Activated T-cell treated with anti-CD3 and anti-CD28 coated beads, Interleukin-2, amount 50 U/mL, for 24 hours (primary cell): ENCODE data around the gene NPAS4.
"Not testable (repeated sequence)": the region's sequence is repeated elsewhere in the genome, so short reads cannot be mapped to it uniquely, and the experiment has no call there.

Experiments
- DNase-seq: peaks from one replicate; pipeline ENCODE4 v3.0.0-alpha.2; 2020
- H3K27ac Mint-ChIP-seq: 2 replicates; pipeline ENCODE4 v1.8.0; 2020; ENCODE audit warnings: mild to moderate bottlenecking, mixed read lengths
- H3K27me3 Mint-ChIP-seq: 2 replicates; pipeline ENCODE4 v1.8.0; 2020; ENCODE audit warnings: mixed read lengths
- H3K36me3 Mint-ChIP-seq: 2 replicates; pipeline ENCODE4 v1.8.0; 2020; ENCODE audit warnings: low read depth, mixed read lengths
- H3K4me1 Mint-ChIP-seq: 2 replicates; pipeline ENCODE4 v1.8.0; 2020; ENCODE audit warnings: low read depth, mixed read lengths
- H3K4me3 Mint-ChIP-seq: 2 replicates; pipeline ENCODE4 v1.8.0; 2020; ENCODE audit warnings: mild to moderate bottlenecking, moderate library complexity, mixed read lengths
- H3K9me3 Mint-ChIP-seq: 2 replicates; pipeline ENCODE4 v1.8.0; 2020; ENCODE audit warnings: mixed read lengths

NPAS4 gene

DNA sequence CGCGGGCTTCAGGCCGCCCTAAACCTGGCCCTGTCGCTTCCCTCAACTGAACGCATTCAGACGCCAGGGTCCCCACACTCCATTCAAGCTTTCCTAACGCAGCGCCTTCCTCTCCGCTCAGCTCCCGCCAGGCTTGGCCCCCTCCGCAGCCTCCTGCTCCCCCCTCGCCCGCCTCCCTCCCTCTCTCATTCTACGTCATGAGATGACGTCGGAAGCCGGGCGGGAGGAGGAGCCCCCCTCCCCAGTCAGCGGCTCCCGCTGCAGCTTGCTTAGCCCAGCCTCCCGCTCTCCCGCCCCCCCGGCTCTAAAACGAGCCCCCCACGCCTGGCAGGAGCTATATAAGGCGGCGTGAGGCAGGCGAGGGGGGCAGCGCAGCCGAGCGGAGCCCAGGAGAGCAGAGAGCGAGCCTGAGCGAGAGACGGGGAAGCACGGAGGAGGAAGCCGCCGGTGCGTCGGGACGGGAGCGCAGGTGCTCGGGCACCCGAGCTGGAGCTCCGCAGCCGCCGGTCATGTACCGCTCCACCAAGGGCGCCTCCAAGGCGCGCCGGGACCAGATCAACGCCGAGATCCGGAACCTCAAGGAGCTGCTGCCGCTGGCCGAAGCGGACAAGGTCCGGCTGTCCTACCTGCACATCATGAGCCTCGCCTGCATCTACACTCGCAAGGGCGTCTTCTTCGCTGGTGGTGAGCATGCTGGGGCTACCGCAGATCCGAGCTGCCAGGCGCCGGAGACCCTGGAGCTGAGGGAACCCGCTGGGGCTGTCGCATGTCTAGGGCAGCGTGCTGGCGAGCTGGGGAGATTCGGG is at the start of gene NPAS4:
TSS of gene NPAS4 (plus strand) at position 365 of the 806 bp plus-strand sequence. CDS start at position 510, 145 bp downstream.
- no peak within 1 kb of the TSS for H3K27ac Mint-ChIP-seq
- no peak for DNase-seq

DNA sequence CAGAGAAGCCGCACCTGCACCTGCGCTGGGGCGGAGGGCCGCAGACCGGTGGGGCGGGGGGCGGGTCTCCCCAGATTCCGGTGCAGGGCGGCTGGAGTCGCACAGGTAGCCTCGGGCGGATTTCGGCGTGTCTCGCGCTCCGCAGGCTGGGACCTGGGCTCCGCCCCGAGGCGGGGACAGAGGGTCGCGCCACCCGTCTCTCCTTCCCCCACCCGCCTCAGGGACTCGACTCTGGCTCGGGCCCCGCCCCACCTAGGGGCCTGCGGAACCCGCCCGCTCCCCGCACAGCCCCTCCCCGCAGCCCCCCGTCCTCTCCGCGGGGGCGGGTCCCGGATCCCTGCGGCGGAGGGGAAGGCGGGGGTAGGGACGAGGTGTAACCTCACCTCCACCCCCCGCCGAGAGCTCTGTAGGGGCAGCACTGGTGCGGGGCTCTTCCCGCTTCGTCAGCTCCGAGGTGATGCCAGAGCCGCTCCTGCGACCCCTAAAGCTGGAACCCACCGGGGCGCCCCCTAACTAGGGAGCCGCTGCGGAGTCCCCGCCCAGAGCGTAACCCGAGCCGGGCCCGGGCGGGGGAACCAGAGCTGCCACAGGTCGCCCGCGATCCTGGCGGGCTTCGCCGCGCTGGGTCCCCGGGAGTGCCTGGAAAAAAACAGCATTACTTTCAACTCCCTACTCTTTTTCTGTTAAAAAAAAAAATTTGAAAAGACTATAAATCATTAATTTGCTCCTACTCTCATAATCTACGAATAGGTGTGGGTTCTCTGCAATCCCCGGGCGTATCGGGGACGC is 49.0 kb upstream of the NPAS4 start, which contains the start of gene SLC29A2:
TSS of gene SLC29A2 (minus strand) at position 134 of the 789 bp plus-strand sequence. CDS start 169 bp downstream, outside the sequence.
- H3K4me3 Mint-ChIP-seq: peak within 1 kb of the TSS; percentile 92
- H3K4me1 Mint-ChIP-seq: peaks cover 25% of the 10 kb centered on the region
- peaks cover 38% of the 10 kb centered on the region for H3K36me3 Mint-ChIP-seq
- no peaks in the 10 kb centered on the region for H3K9me3 Mint-ChIP-seq
- DNase-seq: peak; percentile 89
- H3K27ac Mint-ChIP-seq: peak within 1 kb of the TSS; percentile 92
- no peaks in the 10 kb centered on the region for H3K27me3 Mint-ChIP-seq

More for the DNA sequence above, at the start of gene NPAS4:
- Mint-ChIP-seq H3K4me1 (peaks cover 34% of the 10 kb centered on the region), H3K36me3 (no peaks in the 10 kb centered on the region), H3K27me3 (peaks cover 50% of the 10 kb centered on the region), H3K4me3 (no peak within 1 kb of the TSS), H3K9me3 (peaks cover 2% of the 10 kb centered on the region)

DNA sequence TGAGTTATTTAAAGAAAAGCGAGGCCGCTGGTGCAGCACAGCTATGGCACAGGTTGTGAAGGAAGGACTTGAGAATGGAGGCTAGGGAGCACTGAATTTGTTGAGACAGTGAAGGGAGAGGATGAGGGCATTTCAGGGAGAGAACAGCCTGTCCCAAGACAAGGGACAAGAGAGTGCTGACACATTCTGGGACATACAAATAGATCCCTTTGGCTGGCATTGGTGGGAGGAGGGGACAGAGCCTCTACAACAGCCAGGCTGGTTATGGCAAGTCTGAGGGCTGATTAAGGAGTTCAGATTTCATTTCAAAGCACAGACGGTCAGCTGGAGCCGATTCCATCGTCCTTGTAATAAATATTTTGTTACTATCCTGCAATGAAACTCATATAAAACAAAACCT is 47.6 kb upstream of the NPAS4 start:
- H3K27ac Mint-ChIP-seq: no peak overlapping the region
- H3K4me3 Mint-ChIP-seq: no peak overlapping the region
- H3K36me3 Mint-ChIP-seq: peaks cover 24% of the 10 kb centered on the region

DNA sequence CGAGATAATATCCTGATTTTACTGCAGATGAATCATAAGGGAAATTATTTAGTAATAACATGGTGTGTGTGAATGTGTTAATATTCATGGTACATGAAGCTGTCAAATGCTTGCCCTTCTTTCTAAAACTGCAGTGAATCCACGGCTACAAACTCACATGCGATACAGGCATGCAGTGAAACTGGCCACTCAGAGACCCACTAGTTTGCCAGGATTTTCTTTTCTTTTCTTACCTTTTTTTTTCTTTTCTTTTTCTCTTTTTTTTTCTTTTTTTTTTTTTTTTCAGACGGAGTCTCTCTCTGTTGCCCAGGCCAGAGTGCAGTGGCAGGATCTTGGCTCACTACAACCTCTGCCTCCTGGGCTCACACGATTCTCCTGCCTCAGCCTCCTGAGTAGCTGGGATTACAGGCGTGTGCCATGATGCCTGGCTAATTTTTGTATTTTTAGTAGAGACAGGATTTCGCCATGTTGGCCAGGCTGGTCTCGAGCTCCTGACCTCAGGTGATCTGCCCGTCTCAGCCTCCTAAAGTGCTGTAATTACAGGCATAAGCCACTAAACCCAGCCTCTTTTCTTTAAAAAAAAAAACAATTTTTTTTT is 47.0 kb upstream of the NPAS4 start:
- peaks cover 25% of the 10 kb centered on the region for H3K4me1 Mint-ChIP-seq
- not testable (repeated sequence) for H3K27ac Mint-ChIP-seq, DNase-seq, H3K27me3 Mint-ChIP-seq, H3K9me3 Mint-ChIP-seq, H3K4me3 Mint-ChIP-seq
- H3K36me3 Mint-ChIP-seq: peaks cover 19% of the 10 kb centered on the region

More for the DNA sequence above, 47.6 kb upstream of the NPAS4 start:
- peaks cover 25% of the 10 kb centered on the region for H3K4me1 Mint-ChIP-seq
- H3K9me3 Mint-ChIP-seq: no peaks in the 10 kb centered on the region
- no peak for DNase-seq
- no peaks in the 10 kb centered on the region for H3K27me3 Mint-ChIP-seq

DNA sequence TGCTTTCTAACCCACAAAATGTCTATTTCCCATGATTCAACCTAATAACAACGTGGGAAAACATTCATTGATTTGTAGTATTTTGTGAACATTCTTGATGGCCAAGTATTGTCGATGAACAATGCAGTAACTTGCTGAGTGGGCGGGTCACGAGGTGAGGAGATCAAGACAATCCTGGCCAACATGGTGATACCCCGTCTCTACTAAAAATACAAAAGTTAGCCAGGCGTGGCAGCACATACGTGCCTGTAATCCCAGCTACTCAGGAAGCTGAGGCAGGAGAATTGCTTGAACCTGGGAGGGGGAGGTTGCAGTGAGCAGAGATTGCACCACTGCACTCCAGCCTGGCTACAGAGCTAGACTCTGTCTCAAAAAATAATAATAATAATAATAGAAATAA is 40.6 kb upstream of the NPAS4 start:
- H3K9me3 Mint-ChIP-seq, H3K27me3 Mint-ChIP-seq, H3K36me3 Mint-ChIP-seq, H3K4me3 Mint-ChIP-seq, H3K4me1 Mint-ChIP-seq, H3K27ac Mint-ChIP-seq, DNase-seq: not testable (repeated sequence)

DNA sequence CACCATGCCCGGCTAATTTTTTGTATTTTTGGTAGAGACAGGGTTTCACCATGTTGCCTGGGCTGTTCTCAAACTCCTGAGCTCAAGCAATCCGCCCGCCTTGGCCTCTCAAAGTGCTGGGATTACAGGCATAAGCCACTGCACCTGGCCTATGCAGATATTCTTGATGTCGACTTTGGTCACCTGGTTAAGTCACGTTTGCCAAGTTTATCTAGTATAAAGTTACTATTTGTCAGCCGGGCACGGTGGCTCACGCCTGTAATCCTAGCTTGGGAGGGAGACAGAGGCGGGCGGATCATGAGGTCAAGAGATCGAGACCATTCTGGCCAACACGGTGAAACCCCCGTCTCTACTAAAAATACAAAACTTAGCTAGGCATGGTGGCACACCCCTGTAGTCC is 36.5 kb upstream of the NPAS4 start:
- not testable (repeated sequence) for H3K27ac Mint-ChIP-seq, H3K9me3 Mint-ChIP-seq, H3K36me3 Mint-ChIP-seq, H3K4me1 Mint-ChIP-seq, DNase-seq, H3K4me3 Mint-ChIP-seq, H3K27me3 Mint-ChIP-seq

DNA sequence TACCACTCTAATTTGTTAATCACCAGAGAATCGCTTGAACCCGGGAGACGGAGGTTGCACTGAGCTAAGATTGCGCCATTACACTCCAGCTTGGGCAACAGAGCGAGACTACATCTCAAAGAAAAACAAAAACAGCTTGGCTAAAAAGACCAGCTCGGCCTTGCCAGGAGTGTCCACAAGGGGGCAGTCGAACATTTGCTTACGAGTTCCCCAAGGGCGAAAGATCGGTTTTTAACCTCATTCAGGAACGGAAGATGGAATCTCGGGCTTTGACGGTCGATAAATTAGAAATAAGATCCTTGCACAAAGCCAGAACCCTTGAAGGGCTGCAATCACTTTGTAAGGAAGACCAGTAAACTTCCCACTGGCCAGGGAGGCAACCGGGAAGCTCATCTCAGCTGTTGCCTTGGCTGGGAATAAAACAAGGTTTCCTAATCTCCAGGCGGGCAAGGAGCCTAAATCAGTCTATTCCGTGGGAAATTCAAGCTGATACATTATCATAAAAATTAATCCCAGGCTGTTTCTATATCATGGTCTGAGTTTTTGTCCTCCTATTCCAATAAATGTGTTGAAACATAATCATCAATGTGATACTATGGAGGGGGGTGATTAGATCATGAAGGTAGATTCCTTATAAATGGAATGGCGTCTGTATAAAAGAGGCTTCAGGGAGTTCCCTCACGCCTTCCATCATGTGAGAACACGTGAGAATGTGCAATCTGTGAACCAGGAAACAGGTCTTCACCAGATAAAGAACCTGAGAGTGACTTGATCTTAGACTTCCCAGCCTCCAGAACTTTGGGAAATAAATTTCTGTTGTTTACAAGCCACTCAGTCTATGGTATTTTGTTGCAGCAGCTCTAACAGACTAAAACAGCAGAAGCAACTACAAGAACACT is 34.4 kb upstream of the NPAS4 start:
- no peaks in the 10 kb centered on the region for H3K27me3 Mint-ChIP-seq
- H3K27ac Mint-ChIP-seq: no peak overlapping the region
- no peaks in the 10 kb centered on the region for H3K9me3 Mint-ChIP-seq
- H3K4me3 Mint-ChIP-seq: peak overlapping the region; percentile 49
- no peaks in the 10 kb centered on the region for H3K36me3 Mint-ChIP-seq
- H3K4me1 Mint-ChIP-seq: peaks cover 7% of the 10 kb centered on the region
- peak; percentile 86 for DNase-seq

DNA sequence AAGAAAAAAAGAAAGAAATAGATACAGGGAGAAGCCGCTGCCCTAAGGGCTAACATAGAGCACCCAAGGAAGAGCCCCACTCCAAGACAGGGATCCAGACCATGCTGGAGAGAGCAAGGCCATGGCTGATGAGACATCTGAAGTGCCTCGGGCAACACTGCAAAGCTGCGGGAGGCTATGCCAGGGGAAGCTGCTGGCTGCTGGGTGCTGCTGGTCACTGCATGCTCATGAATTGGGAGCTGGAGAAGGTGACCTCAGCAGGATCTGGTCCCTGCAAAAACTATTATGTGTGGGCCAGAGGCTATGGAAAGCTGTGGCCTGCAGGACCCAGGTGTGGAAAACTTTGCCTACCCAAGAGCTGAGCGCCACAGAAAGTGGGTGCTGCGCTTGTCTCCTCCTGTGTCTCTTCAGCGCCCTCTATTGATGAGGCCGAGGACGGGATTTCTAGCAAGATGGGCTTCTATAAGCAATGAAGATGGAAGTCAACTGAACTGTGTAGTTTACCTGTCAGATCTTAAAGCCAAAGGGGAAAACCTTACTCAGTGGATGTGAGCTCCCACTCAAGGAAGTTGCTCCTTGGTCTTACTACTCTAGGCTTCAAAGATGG is 32.0 kb upstream of the NPAS4 start:
- DNase-seq: peak; percentile 67
- Mint-ChIP-seq H3K4me1 (peaks cover 7% of the 10 kb centered on the region), H3K27me3 (peaks cover 3% of the 10 kb centered on the region), H3K36me3 (no peaks in the 10 kb centered on the region), H3K4me3 (no peak overlapping the region), H3K27ac (no peak overlapping the region), H3K9me3 (no peaks in the 10 kb centered on the region)

DNA sequence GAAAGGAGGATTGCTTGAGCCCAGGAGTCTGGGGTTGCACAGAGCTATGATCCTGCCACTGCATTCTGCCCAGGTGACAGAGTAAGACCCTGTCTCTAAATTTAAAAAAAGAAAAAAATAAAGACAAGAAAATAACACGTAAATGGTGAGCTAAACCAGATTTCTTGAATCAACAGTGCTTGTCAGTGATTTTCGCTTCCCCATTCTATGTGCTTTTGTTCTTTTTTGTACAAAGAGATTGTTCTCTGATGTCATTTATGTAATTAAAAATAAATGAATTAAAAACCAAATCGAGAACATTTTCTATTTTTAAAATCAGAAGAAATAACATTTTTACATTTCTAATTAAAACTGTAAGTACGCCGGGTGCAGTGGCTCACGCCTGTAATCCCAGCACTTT is 29.5 kb upstream of the NPAS4 start:
- H3K27ac Mint-ChIP-seq: no peak overlapping the region
- DNase-seq: no peak
- peaks cover 3% of the 10 kb centered on the region for H3K4me1 Mint-ChIP-seq

DNA sequence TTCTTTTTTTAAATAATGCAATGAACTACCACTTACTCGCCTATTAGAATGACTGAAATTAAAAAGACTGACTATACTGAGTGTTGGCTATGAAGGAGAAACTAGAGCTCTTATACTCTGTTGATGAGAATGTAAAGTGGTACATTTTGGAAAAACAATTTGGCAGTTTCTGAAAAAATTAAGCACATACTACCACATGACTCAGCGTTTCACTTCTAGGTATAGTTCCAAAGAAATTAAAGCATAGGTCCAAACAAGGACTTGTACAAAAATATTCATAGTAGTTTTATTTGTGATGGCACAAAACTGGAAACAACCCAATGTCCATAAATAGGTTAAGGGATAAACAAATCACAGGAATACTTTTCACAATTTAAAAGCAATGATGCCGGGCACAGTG is 26.9 kb upstream of the NPAS4 start:
- Mint-ChIP-seq H3K36me3 (no peaks in the 10 kb centered on the region), H3K27me3 (peaks cover 5% of the 10 kb centered on the region), H3K9me3 (no peaks in the 10 kb centered on the region), H3K4me3 (no peak overlapping the region), H3K27ac (no peak overlapping the region), H3K4me1 (no peaks in the 10 kb centered on the region)
- no peak for DNase-seq

More for the DNA sequence above, 29.5 kb upstream of the NPAS4 start:
- Mint-ChIP-seq H3K9me3 (no peaks in the 10 kb centered on the region), H3K4me3 (no peak overlapping the region), H3K36me3 (no peaks in the 10 kb centered on the region), H3K27me3 (peaks cover 3% of the 10 kb centered on the region)

DNA sequence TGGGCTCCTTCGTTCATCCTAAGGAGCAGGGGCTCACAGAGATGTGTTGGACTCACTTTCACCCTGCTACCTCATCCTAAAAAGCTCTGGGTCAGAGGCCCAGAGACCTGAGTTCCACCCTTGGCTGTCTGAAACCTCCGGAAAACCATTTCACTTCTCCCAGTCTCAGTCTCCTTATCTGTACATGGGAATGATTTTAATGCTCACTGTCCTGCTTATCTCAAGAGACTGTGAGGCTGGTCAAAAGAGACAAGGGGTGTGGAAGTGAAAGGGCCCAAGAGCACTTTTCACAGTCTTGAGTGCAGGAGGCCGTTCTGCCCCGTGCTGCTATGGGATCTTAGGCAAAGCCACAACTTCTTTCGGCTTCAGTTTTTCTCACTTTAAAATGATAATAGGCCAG is 13.2 kb upstream of the NPAS4 start:
- no peak overlapping the region for H3K4me3 Mint-ChIP-seq
- H3K27ac Mint-ChIP-seq: no peak overlapping the region
- no peak for DNase-seq
- peaks cover 30% of the 10 kb centered on the region for H3K27me3 Mint-ChIP-seq
- H3K9me3 Mint-ChIP-seq: no peaks in the 10 kb centered on the region
- H3K36me3 Mint-ChIP-seq: no peaks in the 10 kb centered on the region
- peaks cover 4% of the 10 kb centered on the region for H3K4me1 Mint-ChIP-seq

DNA sequence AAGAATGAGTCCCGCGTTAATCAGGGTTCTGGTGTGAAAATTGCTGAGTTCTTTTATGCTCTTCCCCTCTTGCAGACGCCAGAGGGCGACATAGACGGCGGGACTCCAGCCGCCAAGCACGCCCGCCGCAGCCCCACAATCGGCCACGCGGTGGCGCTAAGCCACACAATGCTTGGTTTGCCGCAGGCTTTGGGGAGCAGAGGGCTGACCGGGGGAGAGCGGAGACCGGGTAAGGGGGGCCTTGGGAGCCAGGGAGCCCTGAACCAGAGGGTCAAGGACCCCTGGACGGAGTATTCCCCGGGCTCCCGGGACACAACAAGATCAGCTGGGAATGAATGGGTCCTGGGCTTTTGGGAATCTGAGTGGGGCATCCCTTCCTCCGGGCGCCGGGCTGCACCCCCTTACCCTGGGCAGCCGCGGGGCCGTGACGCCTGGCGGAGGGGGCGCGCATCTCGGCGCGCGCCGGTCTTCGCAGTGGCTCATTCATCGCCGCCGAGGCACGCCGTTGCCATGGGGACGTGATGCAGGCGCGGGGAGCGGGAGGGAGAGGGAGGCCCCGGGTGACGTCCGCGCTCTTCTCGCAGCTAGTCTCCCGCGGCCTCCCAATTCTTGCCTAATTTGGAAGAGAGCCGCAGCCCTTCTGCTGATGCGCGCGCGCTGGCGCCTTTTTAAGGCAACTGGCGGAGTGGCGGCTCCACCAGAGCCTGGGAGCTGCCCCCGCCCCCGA is 12.2 kb upstream of the NPAS4 start:
- peak overlapping the region; percentile 73 for H3K4me3 Mint-ChIP-seq
- no peaks in the 10 kb centered on the region for H3K36me3 Mint-ChIP-seq
- DNase-seq: peak; percentile 98
- H3K27me3 Mint-ChIP-seq: peaks cover 34% of the 10 kb centered on the region
- H3K27ac Mint-ChIP-seq: no peak overlapping the region
- no peaks in the 10 kb centered on the region for H3K9me3 Mint-ChIP-seq
- peaks cover 4% of the 10 kb centered on the region for H3K4me1 Mint-ChIP-seq

DNA sequence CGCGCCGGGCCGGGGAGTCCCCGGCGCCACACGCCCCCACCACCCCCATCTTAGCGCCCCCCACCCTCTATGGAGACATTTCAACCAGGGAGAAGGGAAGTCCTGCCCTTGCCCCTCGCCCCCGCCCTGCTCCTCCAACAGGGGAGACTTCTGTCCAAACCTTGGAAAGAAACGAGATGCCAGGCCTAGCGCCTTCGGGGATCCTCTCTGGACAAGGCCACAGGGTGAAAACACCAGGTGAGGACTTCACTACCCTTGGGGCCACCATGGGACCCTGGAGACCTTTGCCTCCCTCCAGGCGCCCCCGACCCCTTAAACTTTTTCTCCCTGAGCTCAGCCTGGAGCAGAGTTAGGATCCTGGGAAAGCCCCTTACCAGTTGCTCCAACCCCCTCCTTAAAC is 11.6 kb upstream of the NPAS4 start:
- Mint-ChIP-seq H3K27ac (no peak overlapping the region), H3K36me3 (no peaks in the 10 kb centered on the region), H3K27me3 (peaks cover 39% of the 10 kb centered on the region), H3K4me3 (no peak overlapping the region), H3K9me3 (no peaks in the 10 kb centered on the region), H3K4me1 (peaks cover 4% of the 10 kb centered on the region)
- no peak for DNase-seq
